ENCODE measurements around the gene CNNM1.

The CNNM1 gene

GRCh38 chr10:99345350-99345749 is 16.2 kb downstream of the CNNM1 start:
- TF ChIP-seq TAF1 (IDR thresholded peaks at IDR 0.05; ENCODE audit: borderline replicate concordance, insufficient read depth, low read length) (no peak), FOXP2 (optimal IDR thresholded peaks at IDR 0.05; ENCODE audit: borderline replicate concordance, extremely low read depth, extremely low read length, insufficient read depth) (no peak), POLR2AphosphoS5 (IDR thresholded peaks at IDR 0.05; ENCODE audit: low read depth, low read length) (no peak), REST (IDR thresholded peaks at IDR 0.05; ENCODE audit: insufficient read depth in 1 of 2, low read depth in 2 of 2, low read length in 2 of 2) (no peak), SIN3A (IDR thresholded peaks at IDR 0.05; ENCODE audit: borderline replicate concordance, insufficient read depth, low read length) (no peak)

- no peak for TF ChIP-seq REST (IDR thresholded peaks at IDR 0.05; ENCODE audit: insufficient read depth in 1 of 2, low read depth in 2 of 2, low read length in 2 of 2)
- TF ChIP-seq TAF1 (IDR thresholded peaks at IDR 0.05; ENCODE audit: borderline replicate concordance, insufficient read depth, low read length) = no peak
- no peak for TF ChIP-seq FOXP2 (optimal IDR thresholded peaks at IDR 0.05; ENCODE audit: borderline replicate concordance, extremely low read depth, extremely low read length, insufficient read depth)
- TF ChIP-seq POLR2AphosphoS5 (IDR thresholded peaks at IDR 0.05; ENCODE audit: low read depth, low read length) = no peak
- no peak for TF ChIP-seq SIN3A (IDR thresholded peaks at IDR 0.05; ENCODE audit: borderline replicate concordance, insufficient read depth, low read length)
Observed at GRCh38 chr10:99346247-99346646, 17.1 kb downstream of the CNNM1 start.

- TF ChIP-seq POLR2AphosphoS5 (IDR thresholded peaks at IDR 0.05; ENCODE audit: low read depth, low read length) (no peak), TAF1 (IDR thresholded peaks at IDR 0.05; ENCODE audit: borderline replicate concordance, insufficient read depth, low read length) (no peak), REST (IDR thresholded peaks at IDR 0.05; ENCODE audit: insufficient read depth in 1 of 2, low read depth in 2 of 2, low read length in 2 of 2) (no peak), FOXP2 (optimal IDR thresholded peaks at IDR 0.05; ENCODE audit: borderline replicate concordance, extremely low read depth, extremely low read length, insufficient read depth) (no peak), SIN3A (IDR thresholded peaks at IDR 0.05; ENCODE audit: borderline replicate concordance, insufficient read depth, low read length) (no peak)
Observed at GRCh38 chr10:99347672-99348071, 18.5 kb downstream of the CNNM1 start.

GRCh38 chr10:99353182-99353581 is 24.0 kb downstream of the CNNM1 start:
- no peak for TF ChIP-seq SIN3A (IDR thresholded peaks at IDR 0.05; ENCODE audit: borderline replicate concordance, insufficient read depth, low read length)
- TF ChIP-seq POLR2AphosphoS5 (IDR thresholded peaks at IDR 0.05; ENCODE audit: low read depth, low read length) = no peak
- TF ChIP-seq FOXP2 (optimal IDR thresholded peaks at IDR 0.05; ENCODE audit: borderline replicate concordance, extremely low read depth, extremely low read length, insufficient read depth) = no peak
- TF ChIP-seq REST (IDR thresholded peaks at IDR 0.05; ENCODE audit: insufficient read depth in 1 of 2, low read depth in 2 of 2, low read length in 2 of 2) = no peak
- TF ChIP-seq TAF1 (IDR thresholded peaks at IDR 0.05; ENCODE audit: borderline replicate concordance, insufficient read depth, low read length) = no peak

- TF ChIP-seq FOXP2 (optimal IDR thresholded peaks at IDR 0.05; ENCODE audit: borderline replicate concordance, extremely low read depth, extremely low read length, insufficient read depth) = no peak
- TF ChIP-seq SIN3A (IDR thresholded peaks at IDR 0.05; ENCODE audit: borderline replicate concordance, insufficient read depth, low read length) = no peak
- no peak for TF ChIP-seq TAF1 (IDR thresholded peaks at IDR 0.05; ENCODE audit: borderline replicate concordance, insufficient read depth, low read length)
- no peak for TF ChIP-seq REST (IDR thresholded peaks at IDR 0.05; ENCODE audit: insufficient read depth in 1 of 2, low read depth in 2 of 2, low read length in 2 of 2)
- TF ChIP-seq POLR2AphosphoS5 (IDR thresholded peaks at IDR 0.05; ENCODE audit: low read depth, low read length) = no peak
Observed at GRCh38 chr10:99357691-99358090, 28.5 kb downstream of the CNNM1 start.

Measured in PFSK-1 (cell line).